NCI-H82 treated with DMSO at 0.1 percent for 48 hours (cell line): ENCODE data around the gene RIMS1.

Experiments used
- DNase-seq: peaks from one replicate; lab custom pipeline; 2025; ENCODE audit not compliant: unreplicated experiment; lab: John Stamatoyannopoulos, UW

RIMS1 gene

GRCh38 chr6:71886184-71887005 lies at the start of gene RIMS1:
Gene RIMS1 (plus strand): TSS chr6:71886550. CDS start chr6:71887024, 474 bp downstream.
- no peak for DNase-seq

GRCh38 chr6:71851214-71851613 lies 35.1 kb upstream of the RIMS1 start:
- DNase-seq: no peak

- no peak for DNase-seq
Measured at GRCh38 chr6:71852948-71853347, 33.4 kb upstream of the RIMS1 start.

GRCh38 chr6:71855406-71855805 lies 30.9 kb upstream of the RIMS1 start:
- DNase-seq: no peak

- no peak for DNase-seq
Measured at GRCh38 chr6:71879016-71879415, 7.3 kb upstream of the RIMS1 start.

GRCh38 chr6:71887006-71887743 lies 825 bp downstream of the RIMS1 start:
- DNase-seq: no peak

- DNase-seq: no peak
Measured at GRCh38 chr6:71887744-71888230, 1.4 kb downstream of the RIMS1 start.

GRCh38 chr6:71888756-71889340 lies 2.5 kb downstream of the RIMS1 start:
- no peak for DNase-seq

GRCh38 chr6:71889366-71889765 lies 3.0 kb downstream of the RIMS1 start:
- DNase-seq: no peak

GRCh38 chr6:71892641-71893040 lies 6.3 kb downstream of the RIMS1 start:
- DNase-seq: no peak

- no peak for DNase-seq
Measured at GRCh38 chr6:71900642-71901041, 14.3 kb downstream of the RIMS1 start.

GRCh38 chr6:71902261-71902660 lies 15.9 kb downstream of the RIMS1 start:
- no peak for DNase-seq

GRCh38 chr6:71906813-71907212 lies 20.5 kb downstream of the RIMS1 start:
- no peak for DNase-seq

- no peak for DNase-seq
Measured at GRCh38 chr6:71908162-71908765, 21.9 kb downstream of the RIMS1 start.

GRCh38 chr6:71913444-71914234 lies 27.3 kb downstream of the RIMS1 start:
- DNase-seq: no peak

GRCh38 chr6:71929047-71929446 lies 42.7 kb downstream of the RIMS1 start:
- DNase-seq: no peak

- no peak for DNase-seq
Measured at GRCh38 chr6:71933881-71934280, 47.5 kb downstream of the RIMS1 start.

- no peak for DNase-seq
Measured at GRCh38 chr6:71965404-71965803, 79.1 kb downstream of the RIMS1 start.

- DNase-seq: no peak
Measured at GRCh38 chr6:71967436-71967835, 81.1 kb downstream of the RIMS1 start.

- peak; percentile 9 for DNase-seq
Measured at GRCh38 chr6:71977884-71978283, 91.5 kb downstream of the RIMS1 start.

GRCh38 chr6:71979911-71980310 lies 93.6 kb downstream of the RIMS1 start:
- DNase-seq: no peak
